ENCODE measurements around the gene SLC1A2.

Gene SLC1A2

GRCh38 chr11:35318309-35318708, 101.0 kb downstream of the SLC1A2 start (continued):
- TF ChIP-seq ARNTL (CRISPR knock-in tag; IDR thresholded peaks at IDR 0.05; ENCODE audit: borderline replicate concordance, low read depth) = no peak
- TF ChIP-seq, protein P1, sequence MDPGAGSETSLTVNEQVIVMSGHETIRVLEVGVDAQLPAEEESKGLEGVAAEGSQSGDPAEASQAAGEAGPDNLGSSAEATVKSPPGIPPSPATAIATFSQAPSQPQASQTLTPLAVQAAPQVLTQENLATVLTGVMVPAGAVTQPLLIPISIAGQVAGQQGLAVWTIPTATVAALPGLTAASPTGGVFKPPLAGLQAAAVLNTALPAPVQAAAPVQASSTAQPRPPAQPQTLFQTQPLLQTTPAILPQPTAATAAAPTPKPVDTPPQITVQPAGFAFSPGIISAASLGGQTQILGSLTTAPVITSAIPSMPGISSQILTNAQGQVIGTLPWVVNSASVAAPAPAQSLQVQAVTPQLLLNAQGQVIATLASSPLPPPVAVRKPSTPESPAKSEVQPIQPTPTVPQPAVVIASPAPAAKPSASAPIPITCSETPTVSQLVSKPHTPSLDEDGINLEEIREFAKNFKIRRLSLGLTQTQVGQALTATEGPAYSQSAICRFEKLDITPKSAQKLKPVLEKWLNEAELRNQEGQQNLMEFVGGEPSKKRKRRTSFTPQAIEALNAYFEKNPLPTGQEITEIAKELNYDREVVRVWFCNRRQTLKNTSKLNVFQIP (CRISPR knock-in tag; IDR thresholded peaks at IDR 0.05; ENCODE audit: borderline replicate concordance, low read depth) = no peak
- TF ChIP-seq OSR1 (CRISPR knock-in tag; IDR thresholded peaks at IDR 0.05) = no peak
- no peak for TF ChIP-seq ZFP30 (CRISPR knock-in tag; IDR thresholded peaks at IDR 0.05)
- no peak for TF ChIP-seq GLIS3 (CRISPR knock-in tag; IDR thresholded peaks at IDR 0.05)

DNA sequence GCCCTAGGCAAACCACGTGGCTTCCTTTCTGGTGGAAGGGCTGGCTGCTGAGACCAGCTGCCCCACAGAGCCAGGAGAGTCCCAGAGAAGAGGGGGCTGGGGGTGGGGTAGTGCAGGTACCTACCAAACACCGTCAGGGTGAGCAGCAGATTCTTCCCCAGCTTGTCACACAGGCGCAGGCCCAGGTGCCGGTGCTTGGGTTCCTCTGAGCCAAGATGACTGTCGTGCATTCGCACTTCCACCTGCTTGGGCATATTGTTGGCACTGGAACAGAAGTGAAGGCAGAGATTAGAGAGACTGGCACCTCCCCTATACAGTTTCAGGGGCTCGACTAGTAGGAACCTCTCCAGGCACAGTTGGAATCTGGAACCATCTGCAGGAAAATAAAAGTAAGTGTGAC, 102.1 kb downstream of the SLC1A2 start:
- ATAC-seq = no peak
- TF ChIP-seq ZFP30 (CRISPR knock-in tag; IDR thresholded peaks at IDR 0.05) (no peak), RARB (CRISPR knock-in tag; IDR thresholded peaks at IDR 0.05) (no peak), CSRNP3 (CRISPR knock-in tag; IDR thresholded peaks at IDR 0.05) (no peak), SNAI2 (CRISPR knock-in tag; IDR thresholded peaks at IDR 0.05) (no peak), ZNF8 (CRISPR knock-in tag; IDR thresholded peaks at IDR 0.05) (no peak), PPARA (CRISPR knock-in tag; IDR thresholded peaks at IDR 0.05; ENCODE audit: borderline replicate concordance) (no peak), GLIS3 (CRISPR knock-in tag; IDR thresholded peaks at IDR 0.05) (no peak), ZC3H10 (CRISPR knock-in tag; IDR thresholded peaks at IDR 0.05) (no peak), TOX (CRISPR knock-in tag; IDR thresholded peaks at IDR 0.05; ENCODE audit: borderline replicate concordance) (no peak), ESRRG (CRISPR knock-in tag; IDR thresholded peaks at IDR 0.05) (no peak)

GRCh38 chr11:35316161-35316560, 103.2 kb downstream of the SLC1A2 start:
- no peak for ATAC-seq

More at GRCh38 chr11:35316161-35316560, 103.2 kb downstream of the SLC1A2 start:
- TF ChIP-seq, protein P2, sequence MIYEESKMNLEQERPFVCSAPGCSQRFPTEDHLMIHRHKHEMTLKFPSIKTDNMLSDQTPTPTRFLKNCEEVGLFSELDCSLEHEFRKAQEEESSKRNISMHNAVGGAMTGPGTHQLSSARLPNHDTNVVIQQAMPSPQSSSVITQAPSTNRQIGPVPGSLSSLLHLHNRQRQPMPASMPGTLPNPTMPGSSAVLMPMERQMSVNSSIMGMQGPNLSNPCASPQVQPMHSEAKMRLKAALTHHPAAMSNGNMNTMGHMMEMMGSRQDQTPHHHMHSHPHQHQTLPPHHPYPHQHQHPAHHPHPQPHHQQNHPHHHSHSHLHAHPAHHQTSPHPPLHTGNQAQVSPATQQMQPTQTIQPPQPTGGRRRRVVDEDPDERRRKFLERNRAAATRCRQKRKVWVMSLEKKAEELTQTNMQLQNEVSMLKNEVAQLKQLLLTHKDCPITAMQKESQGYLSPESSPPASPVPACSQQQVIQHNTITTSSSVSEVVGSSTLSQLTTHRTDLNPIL (CRISPR knock-in tag; IDR thresholded peaks at IDR 0.05; ENCODE audit: low read depth) = no peak
- no peak for TF ChIP-seq ZC3H10 (CRISPR knock-in tag; IDR thresholded peaks at IDR 0.05)
- no peak for TF ChIP-seq ZNF565 (CRISPR knock-in tag; conservative IDR thresholded peaks at IDR 0.05; ENCODE audit: low read depth)
- TF ChIP-seq ARNTL (CRISPR knock-in tag; IDR thresholded peaks at IDR 0.05; ENCODE audit: borderline replicate concordance, low read depth) = no peak
- no peak for TF ChIP-seq RARB (CRISPR knock-in tag; IDR thresholded peaks at IDR 0.05)
- TF ChIP-seq, protein P1 (CRISPR knock-in tag; IDR thresholded peaks at IDR 0.05; ENCODE audit: borderline replicate concordance, low read depth) = no peak
- no peak for TF ChIP-seq PATZ1 (CRISPR knock-in tag; IDR thresholded peaks at IDR 0.05; ENCODE audit: borderline replicate concordance)
- no peak for TF ChIP-seq BACH2 (CRISPR knock-in tag; IDR thresholded peaks at IDR 0.05; ENCODE audit: borderline replicate concordance)
- TF ChIP-seq, protein P3, sequence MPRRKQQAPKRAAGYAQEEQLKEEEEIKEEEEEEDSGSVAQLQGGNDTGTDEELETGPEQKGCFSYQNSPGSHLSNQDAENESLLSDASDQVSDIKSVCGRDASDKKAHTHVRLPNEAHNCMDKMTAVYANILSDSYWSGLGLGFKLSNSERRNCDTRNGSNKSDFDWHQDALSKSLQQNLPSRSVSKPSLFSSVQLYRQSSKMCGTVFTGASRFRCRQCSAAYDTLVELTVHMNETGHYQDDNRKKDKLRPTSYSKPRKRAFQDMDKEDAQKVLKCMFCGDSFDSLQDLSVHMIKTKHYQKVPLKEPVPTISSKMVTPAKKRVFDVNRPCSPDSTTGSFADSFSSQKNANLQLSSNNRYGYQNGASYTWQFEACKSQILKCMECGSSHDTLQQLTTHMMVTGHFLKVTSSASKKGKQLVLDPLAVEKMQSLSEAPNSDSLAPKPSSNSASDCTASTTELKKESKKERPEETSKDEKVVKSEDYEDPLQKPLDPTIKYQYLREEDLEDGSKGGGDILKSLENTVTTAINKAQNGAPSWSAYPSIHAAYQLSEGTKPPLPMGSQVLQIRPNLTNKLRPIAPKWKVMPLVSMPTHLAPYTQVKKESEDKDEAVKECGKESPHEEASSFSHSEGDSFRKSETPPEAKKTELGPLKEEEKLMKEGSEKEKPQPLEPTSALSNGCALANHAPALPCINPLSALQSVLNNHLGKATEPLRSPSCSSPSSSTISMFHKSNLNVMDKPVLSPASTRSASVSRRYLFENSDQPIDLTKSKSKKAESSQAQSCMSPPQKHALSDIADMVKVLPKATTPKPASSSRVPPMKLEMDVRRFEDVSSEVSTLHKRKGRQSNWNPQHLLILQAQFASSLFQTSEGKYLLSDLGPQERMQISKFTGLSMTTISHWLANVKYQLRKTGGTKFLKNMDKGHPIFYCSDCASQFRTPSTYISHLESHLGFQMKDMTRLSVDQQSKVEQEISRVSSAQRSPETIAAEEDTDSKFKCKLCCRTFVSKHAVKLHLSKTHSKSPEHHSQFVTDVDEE (CRISPR knock-in tag; IDR thresholded peaks at IDR 0.05) = no peak

Measured in SK-N-SH treated with all-trans-retinoic acid at 6 μM for 48 hours (cell line).